K562 (cell line): ENCODE measurements around the gene FCGR2B. TPM values are rescaled to one million over a fixed set of nuclear protein-coding genes. Genes with fewer than 3 reads are reported as not detected.

Source experiments
- CHD1 ChIP-seq: fragments of 200-600 bp; sonication (generic); IDR thresholded peaks from one replicate; pipeline ENCODE4 v1.6.1; 2012; ENCODE audit warnings: mild to moderate bottlenecking, moderate library complexity, low read length, inconsistent platforms
- CREM ChIP-seq: IDR thresholded peaks from 2 replicates; pipeline ENCODE4 v1.6.1; 2014; ENCODE audit warnings: antibody characterized with exemption, low read depth
- HDAC2 ChIP-seq: fragments of 450-650 bp; IDR thresholded peaks from 2 replicates; pipeline ENCODE4 v1.6.1; 2016; ENCODE audit warnings: mild to moderate bottlenecking
- NONO ChIP-seq, 2 experiments: fragments of 200-400 bp in 1 of 2; fragments of 450-650 bp in 1 of 2; formaldehyde crosslinking in 1 of 2; IDR thresholded peaks; 2 replicates each; pipeline ENCODE4 v1.6.1; 2017; ENCODE audit warnings: low read depth in 2 of 2, mild to moderate bottlenecking in 2 of 2, moderate library complexity in 2 of 2, low read length in 1 of 2
- PCBP2 ChIP-seq: fragments of 200-400 bp; formaldehyde crosslinking; IDR thresholded peaks from 2 replicates; pipeline ENCODE4 v1.6.1; 2018; ENCODE audit warnings: low read length, low read depth, mild to moderate bottlenecking, moderate library complexity; ENCODE audit not compliant: poor library complexity, severe bottlenecking
- PHF20 ChIP-seq: fragments of 450-650 bp; IDR thresholded peaks from 2 replicates; pipeline ENCODE4 v1.6.1; 2018; ENCODE audit not compliant: partially characterized antibody
- REST ChIP-seq, 2 experiments: fragments of 450-650 bp; formaldehyde crosslinking in 1 of 2; IDR thresholded peaks; 2 replicates each; pipeline versions ENCODE4 v1.4.0 to v1.6.1; 2014 to 2020; ENCODE audit warnings: mild to moderate bottlenecking in 2 of 2, borderline replicate concordance in 1 of 2, low read depth in 1 of 2
- YY1 ChIP-seq, 3 experiments: IDR thresholded peaks; 2 replicates each; pipeline ENCODE4 v1.6.1; 2011; ENCODE audit warnings: low read length in 2 of 3, mild to moderate bottlenecking in 2 of 3, moderate library complexity in 2 of 3, borderline replicate concordance in 1 of 3, control low read depth in 1 of 3, low read depth in 1 of 3; ENCODE audit not compliant: insufficient read depth in 3 of 3, insufficient replicate concordance in 2 of 3, control insufficient read depth in 1 of 3, insufficient read length in 1 of 3; ENCODE audit errors: extremely low read depth in 1 of 3
- ZFP30 ChIP-seq: fragments of 250-450 bp; sonication (Bioruptor Pico); IDR thresholded peaks from 2 replicates; pipeline ENCODE4 v1.8.0; 2022; ENCODE audit warnings: moderate library complexity, mild to moderate bottlenecking, inconsistent platforms, borderline replicate concordance
- polyA plus RNA-seq, 8 experiments: library from polyadenylated mRNA; depleted of rRNA in 4 of 8; stranded (reverse) in 5 of 8; unstranded in 3 of 8; fragments of >200 nt; fragmentation: Nextera tagmentation in 2 of 8; fragmentation: Illumina TruSeq in 1 of 8; extraction: Ambion mirVana in 2 of 8; extraction: Trizol in 1 of 8; gene quantifications; 2 replicates each; pipeline versions ENCODE4 v1.2.1 to v1.2.3, GENCODE V29; 2011 to 2014; ENCODE audit warnings: inconsistent platforms in 1 of 8, missing spikeins in 1 of 8
- total RNA-seq, 7 experiments: library from RNA; depleted of rRNA in 6 of 7; stranded (reverse); fragments of >200 nt in 6 of 7; fragmentation: Illumina TruSeq in 2 of 7; extraction: Trizol in 2 of 7; gene quantifications; 2 replicates each; pipeline versions ENCODE4 v1.2.1 to v1.2.3, GENCODE V29; 2011 to 2021; ENCODE audit warnings: low replicate concordance in 1 of 7
- TF ChIP-seq, protein P1 (sequence below): sonication (generic); formaldehyde crosslinking; IDR thresholded peaks from 2 replicates; pipeline ENCODE4 v1.8.1; 2022; ENCODE audit warnings: missing genetic modification reagents
- TF ChIP-seq, protein P2 (sequence below): sonication (generic); formaldehyde crosslinking; IDR thresholded peaks from 2 replicates; pipeline ENCODE4 v1.8.1; 2023; ENCODE audit warnings: mild to moderate bottlenecking, missing genetic modification reagents
- TF ChIP-seq, protein P3 (sequence below): fragments of 250-450 bp; sonication (Bioruptor Pico); IDR thresholded peaks from 2 replicates; pipeline ENCODE4 v1.4.0; 2020; ENCODE audit warnings: mild to moderate bottlenecking, moderate library complexity

Gene FCGR2B
- total and polyA plus RNA-seq, 9 of the 15 experiments (the other 6 are each of a cell fraction or from before 2014, with no cell fraction given), result 1.7 to 8.9 (median 3.9) TPM

DNA sequence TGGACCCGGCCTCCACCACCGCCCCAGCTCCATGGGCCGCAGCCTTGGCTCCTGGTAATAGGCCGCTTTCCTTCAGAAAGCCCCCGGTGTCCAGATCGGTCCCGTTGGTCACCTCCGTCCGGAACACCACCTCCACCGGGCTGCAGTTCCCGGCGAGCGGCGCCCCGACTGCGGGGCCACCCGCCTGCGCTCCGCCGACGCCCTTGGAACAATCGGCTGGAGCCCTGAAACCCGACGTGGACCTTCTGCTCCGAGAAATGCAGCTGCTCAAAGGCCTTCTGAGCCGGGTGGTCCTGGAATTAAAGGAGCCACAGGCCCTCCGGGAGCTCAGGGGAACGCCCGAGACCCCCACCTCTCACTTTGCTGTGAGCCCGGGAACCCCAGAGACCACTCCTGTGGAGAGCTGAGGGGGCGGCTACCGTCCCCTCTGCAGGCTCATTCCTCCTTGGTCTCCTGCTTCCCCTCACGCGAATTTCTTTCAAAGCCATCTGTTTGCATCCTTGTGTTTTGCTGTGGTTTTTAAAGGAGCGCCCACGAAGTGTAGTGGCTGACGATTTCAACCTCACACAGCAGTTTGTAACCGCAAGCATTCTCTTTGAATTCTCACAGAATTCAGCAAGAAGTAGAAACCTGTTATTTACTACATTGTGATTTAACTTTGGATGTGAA is 64.4 kb downstream of the FCGR2B start (continued):
- TF ChIP-seq, protein P1, sequence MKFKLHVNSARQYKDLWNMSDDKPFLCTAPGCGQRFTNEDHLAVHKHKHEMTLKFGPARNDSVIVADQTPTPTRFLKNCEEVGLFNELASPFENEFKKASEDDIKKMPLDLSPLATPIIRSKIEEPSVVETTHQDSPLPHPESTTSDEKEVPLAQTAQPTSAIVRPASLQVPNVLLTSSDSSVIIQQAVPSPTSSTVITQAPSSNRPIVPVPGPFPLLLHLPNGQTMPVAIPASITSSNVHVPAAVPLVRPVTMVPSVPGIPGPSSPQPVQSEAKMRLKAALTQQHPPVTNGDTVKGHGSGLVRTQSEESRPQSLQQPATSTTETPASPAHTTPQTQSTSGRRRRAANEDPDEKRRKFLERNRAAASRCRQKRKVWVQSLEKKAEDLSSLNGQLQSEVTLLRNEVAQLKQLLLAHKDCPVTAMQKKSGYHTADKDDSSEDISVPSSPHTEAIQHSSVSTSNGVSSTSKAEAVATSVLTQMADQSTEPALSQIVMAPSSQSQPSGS (CRISPR knock-in tag), result no peak
- TF ChIP-seq, protein P2, sequence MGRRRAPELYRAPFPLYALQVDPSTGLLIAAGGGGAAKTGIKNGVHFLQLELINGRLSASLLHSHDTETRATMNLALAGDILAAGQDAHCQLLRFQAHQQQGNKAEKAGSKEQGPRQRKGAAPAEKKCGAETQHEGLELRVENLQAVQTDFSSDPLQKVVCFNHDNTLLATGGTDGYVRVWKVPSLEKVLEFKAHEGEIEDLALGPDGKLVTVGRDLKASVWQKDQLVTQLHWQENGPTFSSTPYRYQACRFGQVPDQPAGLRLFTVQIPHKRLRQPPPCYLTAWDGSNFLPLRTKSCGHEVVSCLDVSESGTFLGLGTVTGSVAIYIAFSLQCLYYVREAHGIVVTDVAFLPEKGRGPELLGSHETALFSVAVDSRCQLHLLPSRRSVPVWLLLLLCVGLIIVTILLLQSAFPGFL (CRISPR knock-in tag), result no peak
- TF ChIP-seq PHF20 (peak; percentile 35), HDAC2 (0 out of 2 replicates have a peak, but pooled peaks have one; percentile 12), CHD1 (peak; percentile 91), ZFP30 (CRISPR knock-in tag) (no peak), YY1 (IDR thresholded peaks at IDR 0.05; ENCODE audit: borderline replicate concordance in 1 of 3, control insufficient read depth in 1 of 3, extremely low read depth in 1 of 3, insufficient read depth in 3 of 3, insufficient read length in 1 of 3, insufficient replicate concordance in 2 of 3, low read depth in 1 of 3, low read length in 2 of 3) (no peak), NONO (IDR thresholded peaks at IDR 0.05; ENCODE audit: low read depth in 2 of 2, low read length in 1 of 2) (0 out of 4 replicates have a peak, but pooled peaks of 1 of the 2 experiments have one; percentile 18), REST (IDR thresholded peaks at IDR 0.05; ENCODE audit: borderline replicate concordance) (no peak), REST (CRISPR knock-in tag; IDR thresholded peaks at IDR 0.05; ENCODE audit: low read depth) (0 out of 2 replicates have a peak, but pooled peaks have one; percentile 17), PCBP2 (no peak), CREM (0 out of 2 replicates have a peak, but pooled peaks have one; percentile 5)
- TF ChIP-seq, protein P3, sequence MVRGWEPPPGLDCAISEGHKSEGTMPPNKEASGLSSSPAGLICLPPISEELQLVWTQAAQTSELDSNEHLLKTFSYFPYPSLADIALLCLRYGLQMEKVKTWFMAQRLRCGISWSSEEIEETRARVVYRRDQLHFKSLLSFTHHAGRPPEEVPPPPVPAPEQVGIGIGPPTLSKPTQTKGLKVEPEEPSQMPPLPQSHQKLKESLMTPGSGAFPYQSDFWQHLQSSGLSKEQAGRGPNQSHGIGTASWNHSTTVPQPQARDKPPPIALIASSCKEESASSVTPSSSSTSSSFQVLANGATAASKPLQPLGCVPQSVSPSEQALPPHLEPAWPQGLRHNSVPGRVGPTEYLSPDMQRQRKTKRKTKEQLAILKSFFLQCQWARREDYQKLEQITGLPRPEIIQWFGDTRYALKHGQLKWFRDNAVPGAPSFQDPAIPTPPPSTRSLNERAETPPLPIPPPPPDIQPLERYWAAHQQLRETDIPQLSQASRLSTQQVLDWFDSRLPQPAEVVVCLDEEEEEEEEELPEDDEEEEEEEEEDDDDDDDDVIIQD (CRISPR knock-in tag), result 0 out of 2 replicates have a peak, but pooled peaks have one; percentile 49
